Measurements from ENCODE around the gene SAAL1.
"Not testable (repeated sequence)": the region's sequence is repeated elsewhere in the genome, so short reads cannot be mapped to it uniquely, and the experiment has no call there.

SAAL1 gene

GRCh38 chr11:18135308-18135707 lies 29.4 kb upstream of the SAAL1 start:
- no peak for TF ChIP-seq CTCF (conservative IDR thresholded peaks at IDR 0.05; ENCODE audit: low read depth, low read length)
- H3K4me3 ChIP-seq (ENCODE audit: low read length): no peak overlapping the region
- no peak for DNase-seq (ENCODE audit: low read depth)

GRCh38 chr11:18132341-18132740 lies 26.5 kb upstream of the SAAL1 start, which contains the start of gene MRGPRX3:
Gene MRGPRX3 (plus strand): TSS chr11:18132571. CDS start chr11:18137203, 4,632 bp downstream.
- DNase-seq (ENCODE audit: low read depth): no peak
- no peak for TF ChIP-seq CTCF (conservative IDR thresholded peaks at IDR 0.05; ENCODE audit: low read depth, low read length)
- H3K4me3 ChIP-seq (ENCODE audit: low read length): no peak within 1 kb of the TSS

GRCh38 chr11:18131115-18131514 lies 25.2 kb upstream of the SAAL1 start:
- H3K4me3 ChIP-seq (ENCODE audit: low read length); DNase-seq (ENCODE audit: low read depth): not testable (repeated sequence)

- not testable (repeated sequence) for H3K4me3 ChIP-seq (ENCODE audit: low read length); DNase-seq (ENCODE audit: low read depth)
These were observed 15.5 kb upstream of the SAAL1 start for GRCh38 chr11:18121331-18121828.

GRCh38 chr11:18115360-18116127 lies 9.7 kb upstream of the SAAL1 start:
- DNase-seq (ENCODE audit: low read depth): peak; percentile 14
- TF ChIP-seq CTCF (conservative IDR thresholded peaks at IDR 0.05; ENCODE audit: low read depth, low read length): peak; percentile 91
- no peak overlapping the region for H3K4me3 ChIP-seq (ENCODE audit: low read length)

- no peak for TF ChIP-seq CTCF (conservative IDR thresholded peaks at IDR 0.05; ENCODE audit: low read depth, low read length)
- H3K4me3 ChIP-seq (ENCODE audit: low read length): no peak overlapping the region
- DNase-seq (ENCODE audit: low read depth): no peak
These were observed 5.1 kb upstream of the SAAL1 start for GRCh38 chr11:18111005-18111404.

GRCh38 chr11:18108254-18108653 lies 2.4 kb upstream of the SAAL1 start:
- DNase-seq (ENCODE audit: low read depth): no peak
- H3K4me3 ChIP-seq (ENCODE audit: low read length): no peak overlapping the region
- no peak for TF ChIP-seq CTCF (conservative IDR thresholded peaks at IDR 0.05; ENCODE audit: low read depth, low read length)

- no peak overlapping the region for H3K4me3 ChIP-seq (ENCODE audit: low read length)
- DNase-seq (ENCODE audit: low read depth): no peak
- TF ChIP-seq CTCF (conservative IDR thresholded peaks at IDR 0.05; ENCODE audit: low read depth, low read length): no peak
These were observed 806 bp upstream of the SAAL1 start for GRCh38 chr11:18106688-18107087.

Data from retinal pigment epithelial cell (primary cell).